Endodermal cell (in vitro differentiated cells): ENCODE results near the gene AGTPBP1. TPM values are rescaled to one million over a fixed set of nuclear protein-coding genes. Genes with fewer than 3 reads are reported as not detected.
A peak's percentile ranks its signal among the peaks of the same experiment; 100 is the strongest.

Experiments
- DNase-seq: peaks from one replicate; pipeline ENCODE4 v3.0.0-alpha.2; 2017
- H3K27ac ChIP-seq: 2 replicates; pipeline ENCODE4 v1.5.1; 2013; ENCODE audit warnings: mild to moderate bottlenecking, low read depth, low read length, moderate library complexity
- H3K27me3 ChIP-seq: 2 replicates; pipeline ENCODE4 v1.6.1; 2013; ENCODE audit warnings: mild to moderate bottlenecking, low read length, moderate library complexity; ENCODE audit not compliant: insufficient read depth, control insufficient read depth, poor library complexity, severe bottlenecking
- H3K36me3 ChIP-seq: 2 replicates; pipeline ENCODE4 v1.7.0; 2013; ENCODE audit warnings: mild to moderate bottlenecking, low read length, moderate library complexity; ENCODE audit not compliant: control insufficient read depth, insufficient read depth
- H3K4me1 ChIP-seq: one replicate; pipeline ENCODE4 v1.7.0; 2013; ENCODE audit warnings: low read length; ENCODE audit not compliant: control insufficient read depth, insufficient read depth
- H3K4me3 ChIP-seq: 2 replicates; pipeline ENCODE4 v1.5.1; 2013; ENCODE audit warnings: mild to moderate bottlenecking, low read length, moderate library complexity
- H3K9ac ChIP-seq: 2 replicates; pipeline ENCODE4 v1.6.1; 2013; ENCODE audit warnings: mild to moderate bottlenecking, low read length, moderate library complexity; ENCODE audit not compliant: poor library complexity, severe bottlenecking; ENCODE audit errors: extremely low read depth
- H3K9me3 ChIP-seq: 2 replicates; pipeline ENCODE4 v1.6.1; 2013; ENCODE audit warnings: mild to moderate bottlenecking, low read length, moderate library complexity; ENCODE audit not compliant: control insufficient read depth
- H3K27ac Mint-ChIP-seq: 2 replicates; pipeline ENCODE4 v1.8.0; 2020; ENCODE audit warnings: mixed read lengths
- H3K27me3 Mint-ChIP-seq: 2 replicates; pipeline ENCODE4 v1.8.0; 2021; ENCODE audit warnings: mild to moderate bottlenecking, mixed read lengths; ENCODE audit not compliant: insufficient read depth
- H3K36me3 Mint-ChIP-seq: 2 replicates; pipeline ENCODE4 v1.8.0; 2020; ENCODE audit warnings: low read depth, mixed read lengths
- H3K4me1 Mint-ChIP-seq: 2 replicates; pipeline ENCODE4 v1.8.0; 2020; ENCODE audit warnings: mixed read lengths
- H3K4me3 Mint-ChIP-seq: 2 replicates; pipeline ENCODE4 v1.8.0; 2020; ENCODE audit warnings: mild to moderate bottlenecking, moderate library complexity, mixed read lengths
- H3K9me3 Mint-ChIP-seq: 2 replicates; pipeline ENCODE4 v1.8.0; 2020; ENCODE audit warnings: mild to moderate bottlenecking, mixed read lengths
- CTCF ChIP-seq: fragments of 200-600 bp; sonication (generic); conservative IDR thresholded peaks from 2 replicates; pipeline ENCODE4 v1.5.0; 2021; ENCODE audit warnings: antibody characterized with exemption, mild to moderate bottlenecking
- WGBS, 2 experiments: methylation state at CpG; one replicate each; pipeline versions ENCODE4 v1.1.5 to v1.1.7; 2013; ENCODE audit warnings: missing lambda C conversion rate in 2 of 2, mixed read lengths in 1 of 2; ENCODE audit not compliant: insufficient coverage in 1 of 2, insufficient read length in 1 of 2; 5-methylcytosine and 5-hydroxymethylcytosine counted together
- total RNA-seq, 2 donors: library from RNA; stranded (reverse); fragmentation: NEBNext Ultra II Directional in 1 of 2; extraction: Animal tissue kit (Norgen Biotek cat#: 25700) in 1 of 2; gene quantifications; 2 replicates in 1 of 2; 3 replicates in 1 of 2; pipeline ENCODE4 v1.2.1, GENCODE V29; 2021

The AGTPBP1 gene
- total RNA-seq, 2 donors from 2014 or later: 45.7 to 54.9 TPM

DNA sequence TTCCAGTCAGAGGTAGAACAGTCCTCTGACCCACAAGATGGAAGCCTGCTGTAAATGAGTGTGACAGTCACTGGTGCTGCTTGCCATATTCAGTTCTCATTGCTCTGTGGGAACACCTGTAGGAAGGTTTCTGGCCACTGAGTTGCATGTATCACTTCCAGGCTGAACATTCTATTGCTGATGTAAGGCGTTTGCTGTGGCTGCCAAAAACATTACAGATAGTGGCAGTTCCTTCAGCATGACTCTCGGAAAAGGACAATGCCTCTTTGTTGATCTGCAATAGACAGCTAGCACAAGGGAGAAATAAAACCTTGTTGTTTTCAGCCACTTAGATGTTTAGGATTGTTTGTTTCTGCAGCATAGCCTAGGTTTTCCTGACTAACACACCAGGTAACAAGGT is 217.2 kb downstream of the AGTPBP1 start:
- 92 to 93% methylated on average over 2 of the region's 2 CpGs for WGBS, 2 experiments
- Histone ChIP-seq H3K9me3 (peaks cover 8% of the 10 kb centered on the region), H3K9ac (no peak overlapping the region), H3K4me1 (no peaks in the 10 kb centered on the region), H3K36me3 (no peaks in the 10 kb centered on the region), H3K27me3 (peaks cover 22% of the 10 kb centered on the region), H3K4me3 (no peak overlapping the region), H3K27ac (no peak overlapping the region)
- H3K27ac Mint-ChIP-seq: no peak overlapping the region
- DNase-seq: no peak
- no peaks in the 10 kb centered on the region for H3K36me3 Mint-ChIP-seq
- H3K27me3 Mint-ChIP-seq: peaks cover 55% of the 10 kb centered on the region
- peaks cover 3% of the 10 kb centered on the region for H3K9me3 Mint-ChIP-seq
- H3K4me3 Mint-ChIP-seq: no peak overlapping the region
- TF ChIP-seq CTCF: no peak
- H3K4me1 Mint-ChIP-seq: peaks cover 13% of the 10 kb centered on the region

DNA sequence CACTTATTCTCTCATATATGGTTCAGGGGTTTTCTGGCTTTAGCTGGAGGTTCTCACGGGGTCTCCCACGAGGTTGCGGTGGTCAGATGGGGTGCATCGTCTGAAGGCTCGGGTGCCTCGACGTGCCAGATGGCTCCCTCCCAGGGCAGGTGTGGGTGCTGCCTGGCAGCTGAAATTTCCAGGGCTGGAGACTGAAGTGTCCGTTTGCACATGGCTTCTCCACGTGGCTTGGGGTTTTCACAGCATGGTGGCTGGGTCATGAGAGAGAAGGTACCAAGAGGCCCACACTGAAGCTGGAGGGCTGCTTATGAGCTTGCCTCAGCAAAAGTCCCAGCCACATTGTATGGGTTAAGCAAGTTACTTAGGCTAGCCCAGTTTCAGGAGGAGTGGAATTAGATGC is 218.6 kb downstream of the AGTPBP1 start:
- Mint-ChIP-seq H3K27ac (no peak overlapping the region), H3K4me3 (peak overlapping the region; percentile 73), H3K4me1 (peaks cover 13% of the 10 kb centered on the region), H3K9me3 (peaks cover 3% of the 10 kb centered on the region), H3K36me3 (no peaks in the 10 kb centered on the region), H3K27me3 (peaks cover 55% of the 10 kb centered on the region)
- peaks cover 8% of the 10 kb centered on the region for H3K9me3 ChIP-seq
- H3K36me3 ChIP-seq: no peaks in the 10 kb centered on the region
- H3K27ac ChIP-seq: no peak overlapping the region
- no peak for DNase-seq
- H3K4me1 ChIP-seq: no peaks in the 10 kb centered on the region
- peak overlapping the region; percentile 78 for H3K4me3 ChIP-seq
- H3K9ac ChIP-seq: no peak overlapping the region
- no peak for TF ChIP-seq CTCF
- WGBS, 2 experiments: 80 to 85% methylated on average over 7 to 9 of the region's 9 CpGs
- peaks cover 22% of the 10 kb centered on the region for H3K27me3 ChIP-seq

GRCh38 chr9:85522459-85523092 is 219.2 kb downstream of the AGTPBP1 start:
- peak overlapping the region; percentile 33 for H3K9ac ChIP-seq
- peak; percentile 88 for DNase-seq
- H3K27me3 ChIP-seq: peaks cover 22% of the 10 kb centered on the region
- H3K36me3 Mint-ChIP-seq: no peaks in the 10 kb centered on the region
- peaks cover 55% of the 10 kb centered on the region for H3K27me3 Mint-ChIP-seq
- H3K4me1 ChIP-seq: no peaks in the 10 kb centered on the region
- peaks cover 8% of the 10 kb centered on the region for H3K9me3 ChIP-seq
- H3K4me3 ChIP-seq: peak overlapping the region; percentile 78
- H3K36me3 ChIP-seq: no peaks in the 10 kb centered on the region
- peak overlapping the region; percentile 73 for H3K4me3 Mint-ChIP-seq
- H3K27ac Mint-ChIP-seq: no peak overlapping the region
- 7 to 15% methylated on average over 27 to 55 of the region's 55 CpGs for WGBS, 2 experiments
- TF ChIP-seq CTCF: no peak
- peaks cover 3% of the 10 kb centered on the region for H3K9me3 Mint-ChIP-seq
- no peak overlapping the region for H3K27ac ChIP-seq
- peaks cover 8% of the 10 kb centered on the region for H3K4me1 Mint-ChIP-seq
